B cell (primary cell): ENCODE data around the gene LECT2.

Experiments
- CTCF ChIP-seq: fragments of 200-600 bp; IDR thresholded peaks from one replicate; pipeline ENCODE4 v1.8.0; 2022; ENCODE audit warnings: antibody characterized with exemption, mild to moderate bottlenecking
- EZH2 ChIP-seq: IDR thresholded peaks from 2 replicates; pipeline ENCODE4 v1.6.1; 2012; ENCODE audit warnings: borderline replicate concordance, low read depth, mild to moderate bottlenecking, moderate library complexity, low read length; ENCODE audit not compliant: insufficient read depth, poor library complexity, severe bottlenecking

GRCh38 chr5:135986891-135987401, 32.2 kb upstream of the LECT2 start:
- TF ChIP-seq EZH2, result no peak
- TF ChIP-seq CTCF, result no peak
